Measurements from ENCODE around the gene PEAR1. TPM values are rescaled to one million over a fixed set of nuclear protein-coding genes. Genes with fewer than 3 reads are reported as not detected.

The PEAR1 gene
- total RNA-seq, 1 donor from 2014 or later, result 1.8 TPM

DNA sequence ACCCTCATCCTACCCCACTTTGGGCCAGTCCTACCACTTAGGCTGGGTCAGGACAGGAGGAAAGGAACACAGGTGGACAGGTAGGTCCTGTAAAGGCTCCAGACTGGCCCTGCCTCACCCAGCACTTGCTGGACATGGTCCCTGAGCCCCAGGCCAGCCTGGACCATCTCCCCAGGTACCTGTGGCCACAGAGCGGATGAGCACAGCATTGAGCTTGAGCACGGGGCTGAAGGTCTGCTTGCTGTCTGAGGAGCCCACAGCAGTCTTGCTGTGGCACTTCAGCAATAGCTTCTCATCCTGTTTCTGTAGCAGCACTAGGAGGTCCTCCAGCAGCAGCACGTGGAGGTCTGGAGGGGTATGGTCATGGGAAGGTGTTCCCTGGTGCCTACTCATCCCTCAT lies 50.2 kb downstream of the PEAR1 start:
- no peaks in the 10 kb centered on the region for H3K27me3 ChIP-seq (ENCODE audit: control insufficient read depth, insufficient read depth, low read length)
- DNase-seq (ENCODE audit: low read depth) (no peak), FAIRE-seq (no peak)
- no peak overlapping the region for H3K4me3 ChIP-seq (ENCODE audit: low read depth, low read length)
- H3K36me3 ChIP-seq (ENCODE audit: control insufficient read depth, insufficient read depth, low read length), result peaks cover 36% of the 10 kb centered on the region
- TF ChIP-seq, protein P1, sequence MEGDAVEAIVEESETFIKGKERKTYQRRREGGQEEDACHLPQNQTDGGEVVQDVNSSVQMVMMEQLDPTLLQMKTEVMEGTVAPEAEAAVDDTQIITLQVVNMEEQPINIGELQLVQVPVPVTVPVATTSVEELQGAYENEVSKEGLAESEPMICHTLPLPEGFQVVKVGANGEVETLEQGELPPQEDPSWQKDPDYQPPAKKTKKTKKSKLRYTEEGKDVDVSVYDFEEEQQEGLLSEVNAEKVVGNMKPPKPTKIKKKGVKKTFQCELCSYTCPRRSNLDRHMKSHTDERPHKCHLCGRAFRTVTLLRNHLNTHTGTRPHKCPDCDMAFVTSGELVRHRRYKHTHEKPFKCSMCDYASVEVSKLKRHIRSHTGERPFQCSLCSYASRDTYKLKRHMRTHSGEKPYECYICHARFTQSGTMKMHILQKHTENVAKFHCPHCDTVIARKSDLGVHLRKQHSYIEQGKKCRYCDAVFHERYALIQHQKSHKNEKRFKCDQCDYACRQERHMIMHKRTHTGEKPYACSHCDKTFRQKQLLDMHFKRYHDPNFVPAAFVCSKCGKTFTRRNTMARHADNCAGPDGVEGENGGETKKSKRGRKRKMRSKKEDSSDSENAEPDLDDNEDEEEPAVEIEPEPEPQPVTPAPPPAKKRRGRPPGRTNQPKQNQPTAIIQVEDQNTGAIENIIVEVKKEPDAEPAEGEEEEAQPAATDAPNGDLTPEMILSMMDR (IDR thresholded peaks at IDR 0.05; ENCODE audit: insufficient read depth, low read length, severe bottlenecking), result no peak

DNA sequence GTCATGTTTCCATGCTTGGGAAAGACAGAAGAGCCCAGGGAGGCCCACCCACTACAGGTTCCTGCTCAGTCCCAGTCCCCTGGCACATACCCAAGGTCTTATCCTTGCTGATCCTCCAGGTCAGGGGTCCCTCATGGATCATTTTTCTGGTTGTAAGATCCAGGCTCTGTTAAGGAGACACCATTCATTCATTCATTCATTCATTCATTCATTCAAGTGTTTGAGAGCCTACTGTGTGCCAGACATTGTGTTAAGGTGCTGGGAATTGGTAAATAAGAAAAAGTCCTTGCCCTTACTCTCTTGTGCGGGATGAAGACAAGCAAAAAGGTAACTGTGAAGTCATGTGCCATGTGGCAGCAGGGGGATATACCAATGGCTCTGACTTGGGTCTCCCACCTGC lies 50.8 kb downstream of the PEAR1 start:
- Histone ChIP-seq H3K4me3 (ENCODE audit: low read depth, low read length) (no peak overlapping the region), H3K36me3 (ENCODE audit: control insufficient read depth, insufficient read depth, low read length) (peaks cover 38% of the 10 kb centered on the region), H3K27me3 (ENCODE audit: control insufficient read depth, insufficient read depth, low read length) (no peaks in the 10 kb centered on the region)
- DNase-seq (ENCODE audit: low read depth), result no peak
- TF ChIP-seq, protein P1 (IDR thresholded peaks at IDR 0.05; ENCODE audit: insufficient read depth, low read length, severe bottlenecking), result no peak
- FAIRE-seq, result peak; percentile 58

DNA sequence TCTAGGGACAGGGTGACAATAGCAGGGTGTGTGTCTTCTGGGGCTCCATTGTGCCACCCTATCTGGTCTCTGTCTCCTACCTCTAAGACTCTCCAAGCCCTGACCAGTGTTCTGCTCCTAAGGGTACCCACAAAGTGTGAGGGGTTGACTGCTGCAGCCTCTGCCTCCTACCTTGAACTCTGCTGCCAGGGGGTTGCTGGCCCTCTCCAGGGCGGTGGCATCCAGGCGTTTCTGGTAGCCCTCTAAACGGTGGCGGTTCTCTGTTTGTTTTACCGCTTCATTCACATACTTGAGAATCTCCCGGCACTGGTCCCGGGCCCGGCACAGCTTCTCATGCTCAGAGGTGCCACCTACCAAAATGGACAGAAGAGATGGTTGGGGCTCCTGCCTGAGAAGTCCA lies 51.3 kb downstream of the PEAR1 start:
- DNase-seq (ENCODE audit: low read depth) (no peak), FAIRE-seq (no peak)
- no peaks in the 10 kb centered on the region for H3K27me3 ChIP-seq (ENCODE audit: control insufficient read depth, insufficient read depth, low read length)
- TF ChIP-seq, protein P1 (IDR thresholded peaks at IDR 0.05; ENCODE audit: insufficient read depth, low read length, severe bottlenecking), result no peak
- no peak overlapping the region for H3K4me3 ChIP-seq (ENCODE audit: low read depth, low read length)
- H3K36me3 ChIP-seq (ENCODE audit: control insufficient read depth, insufficient read depth, low read length), result peaks cover 36% of the 10 kb centered on the region

DNA sequence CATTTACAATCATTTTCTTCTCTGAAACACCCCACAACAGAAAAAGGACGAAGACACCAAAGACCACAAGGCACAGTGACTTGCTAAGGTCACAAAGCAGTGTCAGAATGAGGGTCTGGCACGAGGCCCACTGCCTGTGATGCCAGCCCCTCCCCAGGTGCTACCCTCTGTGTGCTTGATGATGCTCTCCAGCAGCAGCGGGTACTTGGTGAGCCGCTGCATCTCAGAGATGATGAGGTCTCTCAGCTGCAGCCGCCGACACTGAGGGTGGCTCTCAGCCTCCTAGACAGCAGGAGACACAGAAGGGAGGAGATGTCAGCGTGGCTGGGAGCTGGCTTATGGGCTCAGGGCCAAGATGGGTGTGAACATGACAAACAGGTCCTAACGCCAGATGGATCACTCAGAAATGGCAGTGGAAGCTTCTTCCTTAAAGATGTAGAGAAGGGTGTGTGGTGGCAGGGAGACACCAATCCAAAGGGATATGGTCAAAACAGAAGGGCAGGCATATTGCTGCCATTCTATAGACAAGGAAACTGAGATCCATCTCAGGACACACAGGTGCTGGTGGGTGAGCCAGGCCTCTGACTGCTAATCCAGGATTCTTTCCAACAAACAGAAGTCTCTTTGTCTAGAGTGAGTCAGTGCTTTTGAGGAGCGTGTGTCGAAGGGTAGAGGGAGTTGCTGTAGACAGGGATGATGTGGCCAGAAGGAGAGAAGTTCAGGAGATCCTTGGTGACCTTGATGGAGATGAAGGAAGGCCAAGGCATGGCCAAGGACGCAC lies 52.6 kb downstream of the PEAR1 start:
- Histone ChIP-seq H3K27me3 (ENCODE audit: control insufficient read depth, insufficient read depth, low read length) (no peaks in the 10 kb centered on the region), H3K36me3 (ENCODE audit: control insufficient read depth, insufficient read depth, low read length) (peaks cover 31% of the 10 kb centered on the region), H3K4me3 (ENCODE audit: low read depth, low read length) (no peak overlapping the region)
- peak; percentile 32 for FAIRE-seq
- DNase-seq (ENCODE audit: low read depth), result peak; percentile 47
- TF ChIP-seq, protein P1 (IDR thresholded peaks at IDR 0.05; ENCODE audit: insufficient read depth, low read length, severe bottlenecking), result no peak

DNA sequence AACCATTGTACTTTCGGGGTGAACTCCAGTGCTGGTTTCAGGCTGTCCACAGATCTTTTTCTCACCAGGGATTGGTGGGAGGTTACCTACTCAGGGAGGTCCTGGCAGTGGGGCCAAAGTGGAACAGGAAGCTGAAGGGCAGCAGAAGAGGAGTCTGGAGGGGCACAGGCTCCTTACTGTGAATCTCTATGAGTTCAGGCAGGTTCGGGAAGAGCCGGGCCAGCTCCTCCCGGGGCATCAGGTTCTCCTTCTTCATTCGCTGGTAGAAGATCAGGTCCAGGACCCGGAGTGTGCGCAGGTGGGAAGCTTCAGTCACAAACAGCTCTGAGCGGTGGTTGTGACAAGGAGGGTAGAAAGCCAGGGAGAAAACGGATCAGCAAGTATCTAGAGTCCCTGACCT lies 53.6 kb downstream of the PEAR1 start:
- no peak overlapping the region for H3K4me3 ChIP-seq (ENCODE audit: low read depth, low read length)
- H3K27me3 ChIP-seq (ENCODE audit: control insufficient read depth, insufficient read depth, low read length), result no peaks in the 10 kb centered on the region
- TF ChIP-seq, protein P1 (IDR thresholded peaks at IDR 0.05; ENCODE audit: insufficient read depth, low read length, severe bottlenecking), result no peak
- H3K36me3 ChIP-seq (ENCODE audit: control insufficient read depth, insufficient read depth, low read length), result peaks cover 30% of the 10 kb centered on the region
- no peak for DNase-seq (ENCODE audit: low read depth)
- no peak for FAIRE-seq

Data from bronchial epithelial cell (primary cell).